ENCODE results near the gene ZNF708. TPM values are rescaled to one million over a fixed set of nuclear protein-coding genes. Genes with fewer than 3 reads are reported as not detected.

The ZNF708 gene
- total and polyA plus RNA-seq, 2 of the 13 experiments (the other 11 are each of a cell fraction or from before 2014, with no cell fraction given), result 1.8 to 5.2 TPM

- TF ChIP-seq SP1 (IDR thresholded peaks at IDR 0.05) (no peak), SP1 (CRISPR knock-in tag; IDR thresholded peaks at IDR 0.05) (no peak), TAF1 (CRISPR knock-in tag; IDR thresholded peaks at IDR 0.05) (peak; percentile 93), PLSCR1 (CRISPR knock-in tag; IDR thresholded peaks at IDR 0.05; ENCODE audit: borderline replicate concordance) (no peak), IKZF4 (CRISPR knock-in tag; IDR thresholded peaks at IDR 0.05; ENCODE audit: borderline replicate concordance, low read depth, not compliant biosample characterization) (no peak), TSC22D2 (CRISPR knock-in tag; IDR thresholded peaks at IDR 0.05; ENCODE audit: borderline replicate concordance) (0 out of 2 replicates have a peak, but pooled peaks have one; percentile 25), ZNF639 (CRISPR knock-in tag; conservative IDR thresholded peaks at IDR 0.05) (no peak), NFATC3 (CRISPR knock-in tag; IDR thresholded peaks at IDR 0.05) (no peak), ATM (IDR thresholded peaks at IDR 0.05; ENCODE audit: borderline replicate concordance) (no peak), TBX2 (CRISPR knock-in tag; IDR thresholded peaks at IDR 0.05; ENCODE audit: borderline replicate concordance) (no peak; the same call in 1 of the 2 replicates), ZBTB21 (CRISPR knock-in tag; IDR thresholded peaks at IDR 0.05) (no peak), U2AF1 (optimal IDR thresholded peaks at IDR 0.05; ENCODE audit: low read depth, low read length) (no peak), ZZZ3 (CRISPR knock-in tag; IDR thresholded peaks at IDR 0.05; ENCODE audit: borderline replicate concordance) (no peak), ZBTB4 (CRISPR knock-in tag; IDR thresholded peaks at IDR 0.05; ENCODE audit: borderline replicate concordance) (no peak), SNAPC2 (CRISPR knock-in tag; IDR thresholded peaks at IDR 0.05) (no peak), ZNF333 (CRISPR knock-in tag; IDR thresholded peaks at IDR 0.05; ENCODE audit: borderline replicate concordance) (no peak), CBX5 (CRISPR knock-in tag; IDR thresholded peaks at IDR 0.05; ENCODE audit: borderline replicate concordance) (no peak; the same call in 1 of the 2 replicates), KAT7 (CRISPR knock-in tag; IDR thresholded peaks at IDR 0.05; ENCODE audit: borderline replicate concordance) (no peak), THAP9 (CRISPR knock-in tag; IDR thresholded peaks at IDR 0.05; ENCODE audit: borderline replicate concordance) (peak; percentile 43), HOMEZ (CRISPR knock-in tag; IDR thresholded peaks at IDR 0.05; ENCODE audit: low read depth) (no peak)
These were observed at the start of gene ZNF708 (continued) for GRCh38 chr19:21328885-21329605.
